ENCODE data around the gene LTA. TPM values are rescaled to one million over a fixed set of nuclear protein-coding genes. Genes with fewer than 3 reads are reported as not detected.

The LTA gene
- 100 to 1,000 TPM; 696 to 733 TPM for total RNA-seq

- Mint-ChIP-seq H3K27me3 (peaks cover 2% of the 10 kb centered on the region), H3K36me3 (peaks cover 42% of the 10 kb centered on the region)
- CTCF ChIA-PET = interaction anchor here (3.3 to 28.8 kb wide), 6 partner anchors 11 to 25 kb away, joined by 29 to 1658 read pairs (median 88); partner anchors contain the start of genes ATP6V1G2, DDX39B, LST1 and LTB
These were observed at the start of gene LTA for GRCh38 chr6:31572041-31572911. Gene LTA (plus strand): TSS chr6:31572289. CDS start chr6:31572743, 454 bp downstream.

GRCh38 chr6:31525553-31525931, 46.5 kb upstream of the LTA start:
- CTCF ChIA-PET = interaction anchor here (0.6 to 1.3 kb wide), 2 partner anchors 72 to 456 kb away, joined by 4 read pairs; no protein-coding TSS in a partner anchor
- POLR2A ChIA-PET = interaction anchor here (0.6 to 0.7 kb wide), 2 partner anchors 10 to 1804 kb away, joined by 3 read pairs; a partner anchor contains a TSS

More at GRCh38 chr6:31572041-31572911, at the start of gene LTA:
- peak; percentile 91 for DNase-seq
- POLR2A ChIA-PET = interaction anchor here (1.3 to 15.0 kb wide), 5 partner anchors 9 to 31 kb away, joined by 4 to 259 read pairs (median 55); partner anchors contain the start of genes DDX39B, LST1, LTB and TNF
- peak within 1 kb of the TSS; percentile 99 for H3K27ac Mint-ChIP-seq
- H3K9me3 Mint-ChIP-seq = no peaks in the 10 kb centered on the region
- H3K4me3 Mint-ChIP-seq = peak within 1 kb of the TSS; percentile 97
- peaks cover 68% of the 10 kb centered on the region for H3K4me1 Mint-ChIP-seq (ENCODE audit: low read depth)
- intact Hi-C loops (cut with micrococcal nuclease) = loop anchor here (1.0 to 10.0 kb wide), 5 partner anchors 8 to 1283 kb away; partner anchors contain the start of genes ATP6V1G2, GPSM3, PBX2 and PSMB9

GRCh38 chr6:31525932-31526591, 46.0 kb upstream of the LTA start:
- no peaks in the 10 kb centered on the region for H3K27me3 Mint-ChIP-seq
- no peaks in the 10 kb centered on the region for H3K9me3 Mint-ChIP-seq
- CTCF ChIA-PET = no interaction called here
- intact Hi-C loops (cut with micrococcal nuclease) = no loop called here
- POLR2A ChIA-PET = interaction anchor here (0.6 to 0.7 kb wide), 2 partner anchors 10 to 1803 kb away, joined by 3 read pairs; a partner anchor contains a TSS
- no peak overlapping the region for H3K27ac Mint-ChIP-seq
- no peak for DNase-seq
- peaks cover 3% of the 10 kb centered on the region for H3K4me1 Mint-ChIP-seq (ENCODE audit: low read depth)
- H3K4me3 Mint-ChIP-seq = no peak overlapping the region
- peaks cover 16% of the 10 kb centered on the region for H3K36me3 Mint-ChIP-seq

More at GRCh38 chr6:31525553-31525931, 46.5 kb upstream of the LTA start:
- Mint-ChIP-seq H3K4me1 (ENCODE audit: low read depth) (peaks cover 3% of the 10 kb centered on the region), H3K4me3 (no peak overlapping the region), H3K9me3 (no peaks in the 10 kb centered on the region), H3K36me3 (peaks cover 11% of the 10 kb centered on the region), H3K27ac (no peak overlapping the region), H3K27me3 (no peaks in the 10 kb centered on the region)
- no peak for DNase-seq
- intact Hi-C loops (cut with micrococcal nuclease) = no loop called here

GRCh38 chr6:31528307-31528777, 43.7 kb upstream of the LTA start:
- Mint-ChIP-seq H3K4me1 (ENCODE audit: low read depth) (peaks cover 12% of the 10 kb centered on the region), H3K27ac (no peak overlapping the region), H3K27me3 (no peaks in the 10 kb centered on the region), H3K36me3 (peaks cover 34% of the 10 kb centered on the region), H3K9me3 (no peaks in the 10 kb centered on the region), H3K4me3 (no peak overlapping the region)
- ChIA-PET POLR2A (interaction anchor here (1.0 to 2.5 kb wide), 2 partner anchors 13 to 94 kb away, joined by 4 to 10 read pairs; partner anchors contain the start of gene DDX39B), CTCF (no interaction called here)
- DNase-seq = no peak
- intact Hi-C loops (cut with micrococcal nuclease) = no loop called here

GRCh38 chr6:31528821-31529328, 43.2 kb upstream of the LTA start, which contains the start of gene MCCD1:
Gene MCCD1 (plus strand): TSS chr6:31528962. CDS start chr6:31529015, 53 bp downstream.
- no peak for DNase-seq
- Mint-ChIP-seq H3K4me1 (ENCODE audit: low read depth) (peaks cover 17% of the 10 kb centered on the region), H3K4me3 (no peak within 1 kb of the TSS), H3K9me3 (no peaks in the 10 kb centered on the region), H3K36me3 (peaks cover 39% of the 10 kb centered on the region), H3K27ac (no peak within 1 kb of the TSS), H3K27me3 (no peaks in the 10 kb centered on the region)
- CTCF ChIA-PET = interaction anchor here (0.8 kb wide), 1 partner anchor 34 kb away, joined by 3 read pairs; no protein-coding TSS in a partner anchor
- POLR2A ChIA-PET = interaction anchor here (1.0 to 2.5 kb wide), 2 partner anchors 13 to 94 kb away, joined by 4 to 10 read pairs; partner anchors contain the start of gene DDX39B
- intact Hi-C loops (cut with micrococcal nuclease) = no loop called here

- H3K27ac Mint-ChIP-seq = no peak overlapping the region
- ChIA-PET POLR2A (interaction anchor here (0.8 to 2.5 kb wide), 2 partner anchors 12 to 57 kb away, joined by 3 to 10 read pairs; partner anchors contain the start of gene DDX39B), CTCF (interaction anchor here (0.8 kb wide), 1 partner anchor 35 kb away, joined by 3 read pairs; no protein-coding TSS in a partner anchor)
- no peaks in the 10 kb centered on the region for H3K27me3 Mint-ChIP-seq
- no peaks in the 10 kb centered on the region for H3K9me3 Mint-ChIP-seq
- H3K4me3 Mint-ChIP-seq = no peak overlapping the region
- peaks cover 45% of the 10 kb centered on the region for H3K36me3 Mint-ChIP-seq
- intact Hi-C loops (cut with micrococcal nuclease) = no loop called here
- H3K4me1 Mint-ChIP-seq (ENCODE audit: low read depth) = peaks cover 21% of the 10 kb centered on the region
- no peak for DNase-seq
These were observed 42.5 kb upstream of the LTA start for GRCh38 chr6:31529329-31530150.

- Mint-ChIP-seq H3K4me1 (ENCODE audit: low read depth) (peaks cover 26% of the 10 kb centered on the region), H3K9me3 (no peaks in the 10 kb centered on the region), H3K27me3 (no peaks in the 10 kb centered on the region), H3K36me3 (peaks cover 56% of the 10 kb centered on the region), H3K27ac (no peak overlapping the region), H3K4me3 (no peak overlapping the region)
- no peak for DNase-seq
- CTCF ChIA-PET = no interaction called here
- POLR2A ChIA-PET = interaction anchor here (1.3 kb wide), 1 partner anchor 10 kb away, joined by 8 read pairs; no protein-coding TSS in a partner anchor
- intact Hi-C loops (cut with micrococcal nuclease) = no loop called here
These were observed 41.4 kb upstream of the LTA start for GRCh38 chr6:31530659-31531058.

- no peak for DNase-seq
- ChIA-PET CTCF (interaction anchor here (0.6 to 1.1 kb wide), 3 partner anchors 10 to 66 kb away, joined by 3 read pairs; partner anchors contain the start of gene DDX39B), POLR2A (interaction anchor here (1.3 to 1.5 kb wide), 2 partner anchors 10 to 38 kb away, joined by 4 to 8 read pairs; no protein-coding TSS in a partner anchor)
- H3K36me3 Mint-ChIP-seq = peaks cover 61% of the 10 kb centered on the region
- H3K9me3 Mint-ChIP-seq = no peaks in the 10 kb centered on the region
- H3K4me3 Mint-ChIP-seq = no peak overlapping the region
- H3K4me1 Mint-ChIP-seq (ENCODE audit: low read depth) = peaks cover 29% of the 10 kb centered on the region
- intact Hi-C loops (cut with micrococcal nuclease) = no loop called here
- no peak overlapping the region for H3K27ac Mint-ChIP-seq
- H3K27me3 Mint-ChIP-seq = no peaks in the 10 kb centered on the region
These were observed 40.9 kb upstream of the LTA start for GRCh38 chr6:31531162-31531561.

- ChIA-PET CTCF (interaction anchor here (0.6 to 1.5 kb wide), 4 partner anchors 9 to 67 kb away, joined by 3 to 4 read pairs (median 3); partner anchors contain the start of gene DDX39B), POLR2A (interaction anchor here (0.5 to 1.5 kb wide), 4 partner anchors 7 to 1215 kb away, joined by 3 to 8 read pairs (median 4); no protein-coding TSS in a partner anchor)
These were observed 40.1 kb upstream of the LTA start for GRCh38 chr6:31531771-31532643.

More at GRCh38 chr6:31531771-31532643, 40.1 kb upstream of the LTA start:
- intact Hi-C loops (cut with micrococcal nuclease) = no loop called here
- peaks cover 34% of the 10 kb centered on the region for H3K4me1 Mint-ChIP-seq (ENCODE audit: low read depth)
- H3K27ac Mint-ChIP-seq = peak overlapping the region; percentile 49
- no peaks in the 10 kb centered on the region for H3K27me3 Mint-ChIP-seq
- H3K36me3 Mint-ChIP-seq = peaks cover 68% of the 10 kb centered on the region
- no peak overlapping the region for H3K4me3 Mint-ChIP-seq
- DNase-seq = no peak
- H3K9me3 Mint-ChIP-seq = no peaks in the 10 kb centered on the region

Measured in activated CD4-positive, alpha-beta memory T cell treated with anti-CD3 and anti-CD28 coated beads for 36 hours (primary cell).